ENCODE measurements around the gene LMO7. TPM values are rescaled to one million over a fixed set of nuclear protein-coding genes. Genes with fewer than 3 reads are reported as not detected.

Gene LMO7
- total RNA-seq, 2 experiments from 2014 or later: 21.4 to 25.4 TPM

- CTCF ChIA-PET (ENCODE audit: unreplicated experiment): no interaction called here
- TF ChIP-seq CTCF (conservative IDR thresholded peaks at IDR 0.05; ENCODE audit: low read length): no peak
- no peak for TF ChIP-seq EZH2phosphoT487 (IDR thresholded peaks at IDR 0.05; ENCODE audit: borderline replicate concordance, low read depth, low read length)
Observed at GRCh38 chr13:75782985-75783384, 146.9 kb downstream of the LMO7 start.

GRCh38 chr13:75784003-75784402 lies 147.9 kb downstream of the LMO7 start:
- Histone ChIP-seq H2AFZ (ENCODE audit: low read length) (no peak overlapping the region), H3K4me2 (ENCODE audit: low read length) (no peak overlapping the region), H3K36me3 (ENCODE audit: insufficient read depth, low read length) (no peaks in the 10 kb centered on the region), H3K27ac (ENCODE audit: low read depth, low read length, poor library complexity, severe bottlenecking) (no peak overlapping the region), H3K4me1 (ENCODE audit: insufficient read depth, low read length, poor library complexity, severe bottlenecking) (no peaks in the 10 kb centered on the region), H3K9me2 (ENCODE audit: insufficient read depth, low read length) (no peaks in the 10 kb centered on the region), H4K20me1 (ENCODE audit: insufficient read depth, low read length) (no peaks in the 10 kb centered on the region), H3K9me3 (ENCODE audit: low read length) (no peaks in the 10 kb centered on the region), H3K4me3 (ENCODE audit: low read depth, low read length, poor library complexity, severe bottlenecking) (no peak overlapping the region), H3K79me2 (ENCODE audit: insufficient read depth, low read depth, low read length) (no peaks in the 10 kb centered on the region)
- no peak for TF ChIP-seq CTCF (conservative IDR thresholded peaks at IDR 0.05; ENCODE audit: low read length)
- TF ChIP-seq EZH2phosphoT487 (IDR thresholded peaks at IDR 0.05; ENCODE audit: borderline replicate concordance, low read depth, low read length): no peak
- intact Hi-C loops (cut with micrococcal nuclease; ENCODE audit: unreplicated experiment): no loop called here
- CTCF ChIA-PET (ENCODE audit: unreplicated experiment): no interaction called here
- no peak for DNase-seq (ENCODE audit: low spot score)
- no TSS peak for BruUV-seq (replicated peaks)
- POLR2A ChIA-PET: interaction anchor here (1.7 kb wide), 1 partner anchor 10 kb away, joined by 3 read pairs; no protein-coding TSS in a partner anchor

More at GRCh38 chr13:75782985-75783384, 146.9 kb downstream of the LMO7 start:
- Histone ChIP-seq H3K79me2 (ENCODE audit: insufficient read depth, low read depth, low read length) (no peaks in the 10 kb centered on the region), H3K4me3 (ENCODE audit: low read depth, low read length, poor library complexity, severe bottlenecking) (no peak overlapping the region), H3K9me3 (ENCODE audit: low read length) (no peaks in the 10 kb centered on the region), H4K20me1 (ENCODE audit: insufficient read depth, low read length) (no peaks in the 10 kb centered on the region), H3K4me2 (ENCODE audit: low read length) (no peak overlapping the region), H3K36me3 (ENCODE audit: insufficient read depth, low read length) (no peaks in the 10 kb centered on the region), H3K9me2 (ENCODE audit: insufficient read depth, low read length) (no peaks in the 10 kb centered on the region), H3K4me1 (ENCODE audit: insufficient read depth, low read length, poor library complexity, severe bottlenecking) (no peaks in the 10 kb centered on the region), H2AFZ (ENCODE audit: low read length) (no peak overlapping the region), H3K27ac (ENCODE audit: low read depth, low read length, poor library complexity, severe bottlenecking) (no peak overlapping the region)
- no TSS peak for BruUV-seq (replicated peaks)
- intact Hi-C loops (cut with micrococcal nuclease; ENCODE audit: unreplicated experiment): no loop called here
- POLR2A ChIA-PET: interaction anchor here (1.6 to 1.7 kb wide), 2 partner anchors 9 to 13 kb away, joined by 3 read pairs; no protein-coding TSS in a partner anchor
- no peak for DNase-seq (ENCODE audit: low spot score)

- Histone ChIP-seq H3K27ac (ENCODE audit: low read depth, low read length, poor library complexity, severe bottlenecking) (no peak overlapping the region), H3K4me2 (ENCODE audit: low read length) (no peak overlapping the region), H3K9me2 (ENCODE audit: insufficient read depth, low read length) (no peaks in the 10 kb centered on the region), H3K79me2 (ENCODE audit: insufficient read depth, low read depth, low read length) (no peaks in the 10 kb centered on the region), H3K9me3 (ENCODE audit: low read length) (no peaks in the 10 kb centered on the region), H3K4me3 (ENCODE audit: low read depth, low read length, poor library complexity, severe bottlenecking) (no peak overlapping the region), H4K20me1 (ENCODE audit: insufficient read depth, low read length) (no peaks in the 10 kb centered on the region), H3K4me1 (ENCODE audit: insufficient read depth, low read length, poor library complexity, severe bottlenecking) (no peaks in the 10 kb centered on the region), H3K36me3 (ENCODE audit: insufficient read depth, low read length) (no peaks in the 10 kb centered on the region), H2AFZ (ENCODE audit: low read length) (no peak overlapping the region)
- intact Hi-C loops (cut with micrococcal nuclease; ENCODE audit: unreplicated experiment): no loop called here
- CTCF ChIA-PET (ENCODE audit: unreplicated experiment): no interaction called here
- POLR2A ChIA-PET: no interaction called here
- TF ChIP-seq CTCF (conservative IDR thresholded peaks at IDR 0.05; ENCODE audit: low read length) (no peak), EZH2phosphoT487 (IDR thresholded peaks at IDR 0.05; ENCODE audit: borderline replicate concordance, low read depth, low read length) (no peak)
- DNase-seq (ENCODE audit: low spot score): no peak
- no TSS peak for BruUV-seq (replicated peaks)
Observed at GRCh38 chr13:75785130-75785529, 149.0 kb downstream of the LMO7 start.

Measured in OCI-LY7 (cell line).